Spleen (tissue), 11 donors: ENCODE results near the gene CHRM4. TPM values are rescaled to one million over a fixed set of nuclear protein-coding genes. Genes with fewer than 3 reads are reported as not detected.
A peak's percentile ranks its signal among the peaks of the same experiment; 100 is the strongest.
"Not testable (repeated sequence)": the region's sequence is repeated elsewhere in the genome, so short reads cannot be mapped to it uniquely, and the experiment has no call there.

Experiments used
- DNase-seq: peaks from one replicate; pipeline ENCODE4 v3.0.0-alpha.2; 2020
- H3K27ac ChIP-seq, 8 donors: fragments of 200-600 bp; sonication (generic) in 7 of 8; 1 replicate in 4 of 8; 2 replicates in 4 of 8; pipeline versions ENCODE4 v1.5.0 to v1.8.0; 2016 to 2021; ENCODE audit warnings: inconsistent platforms in 4 of 8, mild to moderate bottlenecking in 4 of 8, moderate library complexity in 1 of 8
- H3K27me3 ChIP-seq, 7 donors: fragments of 200-600 bp; sonication (generic) in 6 of 7; replicated peaks in 1 of 7; 1 replicate in 4 of 7; 2 replicates in 3 of 7; pipeline versions ENCODE4 v1.5.0 to v1.8.0; 2016 to 2021; ENCODE audit warnings: inconsistent platforms in 3 of 7, mild to moderate bottlenecking in 1 of 7
- H3K36me3 ChIP-seq, 6 donors: fragments of 200-600 bp; sonication (generic) in 5 of 6; 1 replicate in 4 of 6; 2 replicates in 2 of 6; pipeline versions ENCODE4 v1.5.0 to v1.8.0; 2016 to 2021; ENCODE audit warnings: inconsistent platforms in 2 of 6
- H3K4me1 ChIP-seq, 6 donors: fragments of 200-600 bp; sonication (generic) in 5 of 6; 1 replicate in 3 of 6; 2 replicates in 3 of 6; pipeline versions ENCODE4 v1.5.0 to v1.8.0; 2016 to 2021; ENCODE audit warnings: inconsistent platforms in 3 of 6
- H3K4me3 ChIP-seq, 8 donors: fragments of 200-600 bp; sonication (generic) in 7 of 8; 1 replicate in 4 of 8; 2 replicates in 4 of 8; pipeline versions ENCODE4 v1.5.0 to v1.8.0; 2016 to 2021; ENCODE audit warnings: inconsistent platforms in 4 of 8, mild to moderate bottlenecking in 4 of 8, moderate library complexity in 2 of 8
- H3K9me3 ChIP-seq, 8 donors: fragments of 200-600 bp; sonication (generic) in 7 of 8; 1 replicate in 4 of 8; 2 replicates in 4 of 8; pipeline versions ENCODE4 v1.5.0 to v1.8.0; 2016 to 2021; ENCODE audit warnings: inconsistent platforms in 4 of 8
- CTCF ChIP-seq, 11 experiments: fragments of 200-600 bp in 7 of 11; fragments of 450-650 bp in 4 of 11; sonication (generic) in 4 of 11; IDR thresholded peaks in 8 of 11; conservative IDR thresholded peaks in 3 of 11; 1 replicate in 7 of 11; 2 replicates in 4 of 11; pipeline versions ENCODE4 v1.4.0 to v1.8.0; 2016 to 2021; ENCODE audit warnings: antibody characterized with exemption in 11 of 11, inconsistent platforms in 4 of 11, mild to moderate bottlenecking in 1 of 11
- POLR2A ChIP-seq, 3 donors: fragments of 450-650 bp; IDR thresholded peaks; one replicate each; pipeline ENCODE4 v1.5.1; 2017; ENCODE audit warnings: antibody characterized with exemption in 3 of 3, mild to moderate bottlenecking in 1 of 3
- POLR2AphosphoS5 ChIP-seq, 3 donors: sonication (generic); formaldehyde crosslinking; IDR thresholded peaks; one replicate each; pipeline ENCODE4 v1.5.1; 2017; ENCODE audit warnings: antibody characterized with exemption in 3 of 3
- WGBS, 5 donors: extraction: QIAGEN DNeasy Blood & Tissue Kit in 3 of 5; methylation state at CpG; one replicate each; pipeline versions ENCODE4 v1.1.5 to v1.1.7; 2013 to 2018; 5-methylcytosine and 5-hydroxymethylcytosine counted together
- intact Hi-C: fragments of 100-400 bp; cut with DNase I; formaldehyde crosslinking; loops from one replicate; pipeline ENCODE4 v1.15.0; 2023; ENCODE audit warnings: low total_unique reads
- polyA plus RNA-seq, 3 donors: library from polyadenylated mRNA; stranded (reverse); fragments of 200-250 nt; gene quantifications; one replicate each; pipeline ENCODE4 v1.2.1, GENCODE V29; 2013
- total RNA-seq, 7 donors: library from RNA; depleted of rRNA in 3 of 7; stranded (reverse); fragments of >200 nt in 3 of 7; fragmentation: NEBNext Ultra II Directional in 4 of 7; extraction: Animal tissue kit (Norgen Biotek cat#: 25700) in 4 of 7; gene quantifications; one replicate each; pipeline versions ENCODE4 v1.1.0 to v1.2.1, GENCODE V29; 2016 to 2021
- donor health status: healthy with polysubstance abuse.
- donor health status: DM: no; HTN: no; CAD: no; lungs with moderate emphysema.
- donor health status: DM: no; HTN: no; CAD: no.
- donor health status: Bipolar disorder and iron deficiency.
- donor health status: healthy.
- donor health status: DM: no; HTN: no; CAD: no.
- donor health status: DM: yes; HTN: yes; CAD: no.

CHRM4 gene
- total and polyA plus RNA-seq, 10 donors, result 0.06 to 34.1 (median 3.3) TPM

- peak; percentile 30 to 76 (median 31) for TF ChIP-seq POLR2AphosphoS5 (IDR thresholded peaks at IDR 0.05)
- Histone ChIP-seq H3K27me3 (peaks cover 0 to 40% (median 14%) of the 10 kb centered on the region in 7 donors), H3K27ac (peak overlapping the region; percentile 60 to 85 (median 82)), H3K4me1 (peaks cover 7 to 63% (median 37%) of the 10 kb centered on the region in 6 donors), H3K4me3 (peak overlapping the region in 4 of 8 donors; percentile 58 to 85 (median 68)), H3K36me3 (peaks cover 4 to 44% (median 32%) of the 10 kb centered on the region in 6 donors)
- intact Hi-C loops, result loop anchor here (10.0 kb wide), 1 partner anchor 215 kb away; the partner anchor contains the start of gene AMBRA1
- not testable (repeated sequence) for H3K9me3 ChIP-seq
- 43 to 83% (median 73%) methylated on average over 8 to 35 of the region's 36 CpGs for WGBS, 5 donors
- DNase-seq, result peak; percentile 83
Measured at GRCh38 chr11:46379482-46380293, 11.9 kb downstream of the CHRM4 start.

GRCh38 chr11:46378811-46379481 is 12.6 kb downstream of the CHRM4 start:
- Histone ChIP-seq H3K27ac (peak overlapping the region in 7 of 8 donors; percentile 13 to 85 (median 82)), H3K27me3 (peaks cover 0 to 33% (median 14%) of the 10 kb centered on the region in 7 donors), H3K4me3 (no peak overlapping the region), H3K4me1 (peaks cover 7 to 56% (median 37%) of the 10 kb centered on the region in 6 donors), H3K9me3 (no peaks in the 10 kb centered on the region), H3K36me3 (peaks cover 4 to 51% (median 40%) of the 10 kb centered on the region in 6 donors)
- DNase-seq, result peak; percentile 75
- WGBS, 5 donors, result 59 to 81% (median 69%) methylated on average over 10 to 20 of the region's 20 CpGs
- TF ChIP-seq POLR2AphosphoS5 (IDR thresholded peaks at IDR 0.05) (peak in 2 of 3 donors; percentile 36 to 75), POLR2A (IDR thresholded peaks at IDR 0.05) (no peak)
- intact Hi-C loops, result no loop called here

- Histone ChIP-seq H3K27me3 (peaks cover 0 to 27% (median 14%) of the 10 kb centered on the region in 7 donors), H3K9me3 (no peaks in the 10 kb centered on the region), H3K4me3 (no peak overlapping the region), H3K36me3 (peaks cover 4 to 58% (median 46%) of the 10 kb centered on the region in 6 donors), H3K4me1 (peaks cover 7 to 50% (median 36%) of the 10 kb centered on the region in 6 donors), H3K27ac (peak overlapping the region in 3 of 8 donors; percentile 82 to 85 (median 83))
- WGBS, 5 donors, result 84 to 95% (median 92%) methylated on average over 4 to 10 of the region's 10 CpGs
- DNase-seq, result peak; percentile 73
- intact Hi-C loops, result no loop called here
- TF ChIP-seq POLR2AphosphoS5 (IDR thresholded peaks at IDR 0.05) (peak in 1 of 3 donors; percentile 18), CTCF (IDR thresholded peaks at IDR 0.05 in 8 of 11, conservative IDR thresholded peaks at IDR 0.05 in 3 of 11) (no peak)
Measured at GRCh38 chr11:46378296-46378695, 13.3 kb downstream of the CHRM4 start.

- Histone ChIP-seq H3K36me3 (peaks cover 4 to 63% (median 50%) of the 10 kb centered on the region in 6 donors), H3K9me3 (no peaks in the 10 kb centered on the region), H3K4me1 (peaks cover 7 to 45% (median 33%) of the 10 kb centered on the region in 6 donors), H3K27me3 (peaks cover 0 to 22% (median 12%) of the 10 kb centered on the region in 7 donors), H3K27ac (no peak overlapping the region), H3K4me3 (no peak overlapping the region)
- no peak for TF ChIP-seq POLR2AphosphoS5 (IDR thresholded peaks at IDR 0.05)
- no peak for TF ChIP-seq POLR2A (IDR thresholded peaks at IDR 0.05)
- TF ChIP-seq CTCF (IDR thresholded peaks at IDR 0.05 in 8 of 11, conservative IDR thresholded peaks at IDR 0.05 in 3 of 11), result no peak
- 82 to 95% (median 90%) methylated on average over 2 to 5 of the region's 5 CpGs for WGBS, 5 donors
- no peak for DNase-seq
- intact Hi-C loops, result no loop called here
Measured at GRCh38 chr11:46377831-46378230, 13.7 kb downstream of the CHRM4 start.
